Hematopoietic multipotent progenitor cell treated with erythropoietin and hydrocortisone succinate and interleukin-3 and kit ligand, for 8 days (in vitro differentiated cells): ENCODE results near the gene CCDC159.
"Not testable (repeated sequence)": the region's sequence is repeated elsewhere in the genome, so short reads cannot be mapped to it uniquely, and the experiment has no call there.

Experiments
- DNase-seq: peaks from one replicate; pipeline ENCODE4 v3.0.0-alpha.2; 2015

CCDC159 gene

DNA sequence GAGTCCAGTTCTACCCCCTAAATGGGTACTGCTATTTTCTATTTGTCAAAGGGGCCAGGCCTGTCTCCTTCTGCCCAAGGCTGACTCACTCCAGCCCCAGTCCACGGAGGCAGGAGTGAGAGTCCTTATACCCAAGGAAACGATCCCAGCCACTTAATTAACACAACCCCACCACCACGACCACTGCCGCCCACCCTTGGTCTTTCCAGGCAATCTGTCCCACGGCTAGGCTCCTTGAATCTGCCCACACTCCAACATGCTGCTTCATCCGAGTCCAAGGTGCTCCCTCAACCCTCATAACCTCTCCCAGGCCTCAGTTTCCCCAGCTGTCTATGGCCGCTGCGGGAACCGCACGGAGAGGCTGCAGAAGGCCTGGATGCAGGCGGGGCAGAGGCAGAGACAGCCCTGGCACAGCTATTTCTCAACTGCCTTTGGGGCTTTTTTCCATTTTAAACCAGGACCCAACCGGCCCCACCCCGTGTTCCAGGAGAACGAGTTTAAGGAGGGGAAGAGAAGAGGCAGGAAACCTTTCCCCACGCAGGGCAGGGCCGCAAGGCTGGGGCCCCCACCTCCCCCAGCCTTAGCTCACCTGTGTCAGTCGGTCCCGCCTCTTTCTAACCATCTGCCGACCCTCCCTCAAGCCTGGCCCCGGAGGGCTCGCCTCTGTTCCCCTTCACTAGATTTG, 7.6 kb upstream of the CCDC159 start:
- no peak for DNase-seq

DNA sequence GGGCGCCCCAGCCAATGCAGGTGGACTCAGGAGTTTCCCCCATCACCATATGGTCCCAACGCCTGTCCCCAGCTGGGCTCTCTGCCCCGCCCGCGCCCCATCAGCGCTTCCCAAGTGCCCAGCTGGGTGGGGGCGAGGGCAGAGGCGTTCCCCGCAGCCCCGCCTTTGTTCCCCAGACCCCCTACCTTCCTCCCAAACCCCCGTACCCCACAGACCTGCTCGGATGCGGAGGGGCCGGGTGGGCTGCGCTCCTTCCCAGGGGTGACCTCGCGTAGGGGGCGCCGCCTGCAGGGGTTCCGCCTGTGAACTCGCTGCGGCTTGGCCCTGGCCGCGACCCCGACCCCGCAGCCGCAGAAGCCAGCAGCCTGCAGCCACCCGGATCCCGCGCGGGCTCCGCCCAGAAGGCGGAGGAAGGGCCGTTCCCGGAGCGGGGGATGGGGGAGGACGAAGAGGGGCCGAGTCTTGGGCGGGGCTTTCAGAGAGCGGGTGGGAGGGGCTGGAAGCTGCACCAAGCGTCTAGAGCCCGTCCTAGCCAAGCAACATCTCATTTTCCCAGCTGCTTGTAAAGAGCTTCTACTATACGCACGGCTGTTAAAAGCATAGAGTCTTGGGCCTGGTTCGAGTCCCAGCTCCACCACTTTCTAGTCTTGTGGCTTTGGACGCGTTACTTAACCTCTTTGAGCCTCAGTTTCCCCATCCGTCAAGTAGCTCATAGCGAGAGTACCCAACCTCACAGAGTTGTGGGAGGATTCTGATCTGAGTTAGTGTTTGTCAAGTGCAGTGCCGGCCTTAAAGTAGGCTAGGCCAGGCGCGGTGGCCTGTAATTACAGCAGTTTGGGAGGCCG, 6.8 kb upstream of the CCDC159 start, which contains the start of gene RAB3D:
Gene RAB3D, minus strand, starts transcription at position 404 of the 845 bp plus-strand sequence. CDS start 2,258 bp downstream, outside the sequence.
- peak; percentile 85 for DNase-seq

DNA sequence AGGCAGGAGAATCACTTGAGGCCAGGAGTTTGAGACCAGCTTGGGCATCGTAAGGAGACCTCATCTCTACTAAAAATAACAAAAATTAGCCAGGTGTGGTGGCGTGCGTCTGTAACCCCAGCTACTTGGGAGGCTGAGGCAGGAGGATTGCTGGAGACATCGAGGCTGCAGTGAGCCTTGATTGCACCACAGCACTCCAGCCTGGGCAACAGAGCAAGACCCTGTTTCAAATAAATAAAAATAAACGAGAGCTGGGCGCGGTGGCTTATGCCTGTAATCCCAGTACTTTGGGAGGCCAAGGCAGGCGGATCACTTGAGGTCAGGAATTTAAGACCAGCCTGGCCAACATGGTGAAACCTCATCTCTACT, 6.2 kb upstream of the CCDC159 start:
- DNase-seq = not testable (repeated sequence)

DNA sequence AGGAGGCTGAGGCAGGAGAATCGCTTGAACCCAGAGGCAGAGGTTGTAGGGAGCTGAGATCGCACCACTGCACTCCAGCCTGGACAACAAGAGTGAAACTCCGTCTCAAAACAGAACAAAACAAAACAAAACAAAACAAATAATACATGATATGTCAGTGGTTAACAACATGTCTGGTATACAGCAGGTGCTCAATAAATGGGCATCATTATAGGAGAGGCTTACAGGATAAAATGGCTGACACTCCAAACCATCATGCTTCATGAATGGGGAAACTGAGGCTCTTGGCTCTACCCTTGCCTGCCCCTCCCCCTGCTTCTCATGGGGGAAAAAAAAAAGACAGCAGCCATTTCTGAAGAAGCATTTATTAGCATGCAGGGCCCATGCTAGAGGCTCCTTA, 3.9 kb upstream of the CCDC159 start:
- no peak for DNase-seq

DNA sequence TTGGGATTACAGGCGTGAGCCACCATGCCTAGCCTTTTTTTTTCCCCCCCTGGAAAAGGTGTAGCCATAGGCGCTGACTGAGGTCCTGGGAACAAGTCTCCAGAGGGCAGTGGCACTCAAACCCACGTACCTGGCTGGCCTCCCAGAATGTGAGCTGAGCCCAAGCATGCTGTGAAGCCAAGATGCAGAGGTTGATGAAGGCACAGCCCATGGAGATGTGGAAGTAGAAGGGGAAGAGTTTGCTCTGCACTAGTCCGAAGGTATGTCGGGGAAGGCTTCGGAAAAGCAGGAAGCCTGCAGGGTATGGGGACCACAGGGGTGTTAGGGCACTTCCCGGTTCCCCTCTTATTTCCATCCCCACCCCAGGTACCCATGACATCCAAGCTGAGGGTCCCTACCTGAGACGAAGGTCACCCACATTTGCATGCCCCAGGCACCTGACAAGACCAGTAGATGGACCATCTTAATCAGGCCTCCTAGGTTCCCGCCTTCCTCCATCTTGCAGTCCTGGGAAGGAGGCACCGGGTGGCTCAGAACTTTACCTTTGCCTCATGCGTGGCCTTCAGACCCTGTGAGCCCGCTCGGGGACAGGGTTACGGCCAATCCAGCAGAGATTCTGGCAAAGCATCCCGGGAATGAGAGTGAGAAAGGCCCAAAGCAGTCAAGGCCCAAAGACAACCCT, 1.1 kb upstream of the CCDC159 start:
- DNase-seq = peak; percentile 4

DNA sequence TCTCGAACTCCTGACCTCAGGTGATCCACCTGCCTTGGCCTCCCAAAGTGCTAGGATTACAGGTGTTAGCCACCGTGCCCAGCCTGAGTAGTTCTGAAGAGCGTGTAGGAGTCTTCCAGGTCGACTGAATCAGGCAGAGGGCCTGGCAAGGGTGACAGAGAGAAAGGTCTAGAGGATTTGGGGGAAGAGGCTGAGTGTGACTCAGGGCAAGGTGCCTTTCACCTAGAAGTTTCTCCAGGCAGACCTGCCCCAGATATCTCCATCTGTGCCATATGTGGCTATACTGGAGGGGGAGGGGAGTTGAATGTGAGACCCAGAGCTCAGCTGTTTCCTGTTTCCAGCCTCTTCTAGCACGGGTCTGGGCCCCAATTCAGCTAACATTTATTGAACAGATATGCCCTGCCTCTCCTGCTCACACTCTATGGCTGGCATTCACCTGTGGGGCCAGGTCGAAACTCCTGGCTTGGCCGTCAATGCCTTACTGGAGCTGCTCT, 1.3 kb downstream of the CCDC159 start:
- DNase-seq = no peak

DNA sequence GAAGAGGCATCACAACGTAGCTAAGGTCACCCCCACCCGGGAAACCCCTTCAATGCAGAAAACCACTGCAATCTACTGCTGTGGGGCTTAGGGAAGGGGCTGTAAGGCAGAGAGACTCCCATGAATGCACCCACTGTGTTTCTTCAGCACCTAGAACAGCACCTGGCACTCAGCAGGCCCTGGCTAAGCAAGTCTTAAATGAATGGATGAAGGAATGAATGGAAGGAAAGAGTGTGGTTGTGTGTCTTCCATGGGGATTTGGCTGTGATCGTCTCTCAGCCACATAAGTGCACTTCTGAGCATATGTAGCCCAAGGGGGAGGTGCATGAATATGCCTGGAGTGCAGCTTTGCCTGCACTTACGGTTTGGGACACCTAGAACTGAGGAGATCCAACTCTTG, 2.9 kb downstream of the CCDC159 start:
- no peak for DNase-seq

DNA sequence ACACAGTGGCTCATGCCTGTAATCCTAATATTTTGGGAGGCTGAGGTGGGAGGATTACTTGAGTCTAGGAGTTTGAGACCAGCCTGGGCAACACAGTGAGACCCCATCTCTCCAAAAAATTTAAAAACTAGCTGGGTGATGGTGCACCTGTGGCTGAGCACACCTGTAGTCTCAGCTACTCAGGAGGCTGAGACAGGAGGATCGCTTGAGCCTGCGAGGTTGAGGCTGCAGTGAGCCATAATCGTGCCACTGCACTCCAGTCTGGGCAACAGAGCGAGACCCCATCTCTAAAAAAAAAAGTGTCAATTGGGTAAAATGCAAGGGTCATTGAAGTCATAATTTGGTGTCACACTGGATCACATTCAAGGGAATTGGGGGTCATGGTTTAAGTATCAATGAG, 7.8 kb downstream of the CCDC159 start:
- not testable (repeated sequence) for DNase-seq

DNA sequence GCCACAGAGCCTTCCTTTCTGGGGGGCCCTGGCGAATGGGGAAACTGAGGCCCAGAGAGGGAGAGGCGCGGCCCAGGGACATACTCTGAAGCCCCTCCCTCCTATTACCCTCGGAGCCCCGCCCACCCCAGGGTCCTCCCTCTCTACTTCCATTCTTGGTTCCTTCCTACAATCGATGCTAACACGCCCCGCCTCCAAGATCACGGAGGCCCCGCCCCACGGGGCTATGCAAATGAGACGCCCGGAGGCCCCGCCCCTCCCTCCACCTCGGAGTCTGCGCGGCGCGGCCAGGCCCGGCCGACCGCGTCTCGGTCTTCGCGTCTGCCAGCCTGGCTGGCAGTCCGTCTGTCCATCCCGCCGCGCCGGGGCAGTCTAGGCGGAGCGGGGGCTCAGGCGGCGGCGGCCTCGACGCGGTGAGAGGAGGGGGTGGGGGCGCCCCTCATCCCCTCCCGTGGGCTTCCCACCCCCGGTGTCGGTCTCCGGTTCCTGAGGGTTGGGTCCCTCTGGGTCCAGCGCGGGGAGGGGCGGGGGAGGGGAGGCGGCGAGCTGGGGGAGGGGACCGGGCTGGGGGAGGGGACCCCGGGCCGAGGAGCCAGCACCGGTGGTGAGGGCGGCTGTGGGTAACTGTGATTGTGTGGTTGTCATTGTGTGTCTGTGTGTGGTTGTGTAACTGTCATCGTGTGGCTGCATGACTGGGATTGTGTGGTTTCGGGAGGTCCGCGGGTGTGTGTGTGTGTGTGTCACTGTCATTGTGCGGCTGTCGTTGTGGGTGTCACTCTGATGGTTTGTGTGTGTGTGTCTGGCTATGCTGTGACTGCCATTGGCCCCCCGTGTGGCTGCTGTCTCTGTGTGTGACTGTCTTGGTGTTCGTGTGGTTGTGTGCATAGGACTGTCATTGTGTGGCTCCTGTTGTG, 9.1 kb downstream of the CCDC159 start, which contains the start of gene PLPPR2:
Gene PLPPR2, plus strand, starts transcription at position 273 of the 914 bp plus-strand sequence. CDS start 2,242 bp downstream, outside the sequence.
- DNase-seq = peak; percentile 85

DNA sequence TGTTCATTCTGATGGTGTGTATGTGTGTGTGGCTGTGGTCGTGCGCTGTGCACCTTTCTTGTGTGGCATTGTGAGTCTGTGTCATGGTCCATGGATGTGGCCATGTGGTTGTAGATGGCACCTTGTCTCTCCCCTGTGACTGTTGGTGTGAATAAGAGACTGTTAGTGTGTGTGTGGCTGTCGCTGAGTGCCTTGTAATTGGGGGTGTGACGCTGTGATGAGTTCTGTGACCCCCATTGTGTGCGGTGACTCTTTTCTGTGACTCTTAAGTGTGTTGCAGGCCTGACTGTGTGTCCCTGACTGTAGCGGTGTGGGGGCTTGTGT, 9.7 kb downstream of the CCDC159 start:
- no peak for DNase-seq

DNA sequence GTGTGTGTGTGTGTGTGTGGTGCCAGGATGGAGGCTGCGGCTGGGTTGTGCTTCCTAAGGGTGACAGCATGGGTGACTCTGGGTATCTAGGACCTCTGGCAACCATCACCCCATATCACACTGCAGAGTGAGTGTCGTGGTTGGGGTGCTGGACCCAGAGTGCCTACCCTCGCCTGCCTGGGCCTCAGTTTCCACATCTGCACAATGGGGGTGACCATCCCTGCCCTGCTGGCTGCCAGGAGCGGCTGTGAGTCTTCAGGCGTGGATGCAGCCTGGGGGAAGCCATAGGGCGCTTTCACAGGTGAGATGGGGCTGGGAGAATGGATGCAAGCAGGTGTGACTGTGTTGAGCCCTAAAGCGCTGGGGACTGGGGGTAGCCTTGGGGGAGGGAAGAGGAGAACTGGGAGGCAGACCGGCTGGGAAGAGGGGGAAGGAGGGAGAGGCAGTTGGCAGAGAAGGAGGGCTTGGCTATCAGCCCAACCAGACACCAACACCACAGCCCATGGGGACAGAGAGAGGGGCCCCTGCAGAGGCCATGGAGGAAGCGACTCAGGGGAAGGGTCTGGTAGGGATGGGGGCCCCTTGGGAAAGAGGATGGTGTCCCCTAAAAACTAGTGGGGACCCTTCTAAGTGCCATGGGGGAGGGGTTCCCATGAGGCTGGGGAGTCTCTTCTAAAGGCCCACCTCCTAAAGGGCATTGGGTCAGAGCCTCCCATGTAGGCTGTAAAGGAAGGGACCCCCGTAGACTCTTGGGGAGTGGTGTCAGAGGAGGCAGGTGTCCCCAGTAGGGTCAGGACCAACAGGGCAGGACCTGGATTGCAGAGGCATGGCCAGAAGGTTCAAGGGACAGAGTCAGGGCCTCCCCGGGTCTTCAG, 10.6 kb downstream of the CCDC159 start:
- no peak for DNase-seq

DNA sequence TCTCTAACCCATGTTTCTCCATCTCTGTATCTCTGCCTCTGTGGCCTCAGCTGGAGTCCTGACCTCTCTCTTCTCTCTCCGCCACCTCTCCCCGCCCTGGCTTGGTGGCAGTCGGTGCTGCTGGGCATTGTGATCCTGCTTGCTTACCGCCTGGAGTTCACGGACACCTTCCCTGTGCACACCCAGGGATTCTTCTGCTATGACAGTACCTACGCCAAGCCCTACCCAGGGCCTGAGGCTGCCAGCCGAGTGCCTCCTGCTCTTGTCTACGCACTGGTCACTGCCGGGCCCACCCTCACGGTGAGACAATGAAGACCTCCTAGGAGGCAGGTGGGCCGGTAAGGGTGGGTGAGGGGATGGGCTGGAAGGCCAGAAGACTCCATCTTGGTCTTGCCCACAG, 13.1 kb downstream of the CCDC159 start:
- DNase-seq = no peak

DNA sequence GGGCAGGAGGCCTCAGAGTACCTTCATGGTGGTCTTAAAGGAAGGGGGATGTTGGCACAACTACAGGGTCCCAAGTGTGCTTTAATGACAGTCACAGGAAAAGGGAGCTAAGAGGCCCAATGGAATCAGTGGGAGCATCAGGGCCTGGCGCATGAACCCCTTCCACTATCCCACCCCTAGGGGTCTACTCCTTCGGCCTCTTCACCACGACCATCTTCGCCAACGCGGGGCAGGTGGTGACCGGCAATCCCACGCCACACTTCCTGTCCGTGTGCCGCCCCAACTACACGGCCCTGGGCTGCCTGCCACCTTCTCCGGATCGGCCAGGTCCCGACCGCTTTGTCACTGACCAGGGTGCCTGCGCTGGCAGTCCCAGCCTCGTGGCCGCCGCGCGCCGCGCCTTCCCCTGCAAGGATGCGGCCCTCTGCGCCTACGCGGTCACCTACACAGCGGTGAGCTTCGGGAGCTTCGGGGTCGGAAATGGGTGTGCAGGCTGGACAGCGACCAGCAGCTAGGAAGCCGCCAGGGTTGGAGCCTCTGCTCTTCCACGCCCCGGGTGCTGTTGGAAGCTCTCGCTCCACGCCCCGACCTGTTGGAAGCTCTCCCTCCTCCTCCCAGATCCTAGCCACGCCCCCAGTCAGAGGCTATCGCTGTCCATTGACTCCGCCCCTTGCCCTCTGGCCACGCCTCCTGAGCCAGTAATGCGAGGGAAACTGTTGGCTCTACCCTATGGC, 14.9 kb downstream of the CCDC159 start:
- DNase-seq = peak; percentile 44

DNA sequence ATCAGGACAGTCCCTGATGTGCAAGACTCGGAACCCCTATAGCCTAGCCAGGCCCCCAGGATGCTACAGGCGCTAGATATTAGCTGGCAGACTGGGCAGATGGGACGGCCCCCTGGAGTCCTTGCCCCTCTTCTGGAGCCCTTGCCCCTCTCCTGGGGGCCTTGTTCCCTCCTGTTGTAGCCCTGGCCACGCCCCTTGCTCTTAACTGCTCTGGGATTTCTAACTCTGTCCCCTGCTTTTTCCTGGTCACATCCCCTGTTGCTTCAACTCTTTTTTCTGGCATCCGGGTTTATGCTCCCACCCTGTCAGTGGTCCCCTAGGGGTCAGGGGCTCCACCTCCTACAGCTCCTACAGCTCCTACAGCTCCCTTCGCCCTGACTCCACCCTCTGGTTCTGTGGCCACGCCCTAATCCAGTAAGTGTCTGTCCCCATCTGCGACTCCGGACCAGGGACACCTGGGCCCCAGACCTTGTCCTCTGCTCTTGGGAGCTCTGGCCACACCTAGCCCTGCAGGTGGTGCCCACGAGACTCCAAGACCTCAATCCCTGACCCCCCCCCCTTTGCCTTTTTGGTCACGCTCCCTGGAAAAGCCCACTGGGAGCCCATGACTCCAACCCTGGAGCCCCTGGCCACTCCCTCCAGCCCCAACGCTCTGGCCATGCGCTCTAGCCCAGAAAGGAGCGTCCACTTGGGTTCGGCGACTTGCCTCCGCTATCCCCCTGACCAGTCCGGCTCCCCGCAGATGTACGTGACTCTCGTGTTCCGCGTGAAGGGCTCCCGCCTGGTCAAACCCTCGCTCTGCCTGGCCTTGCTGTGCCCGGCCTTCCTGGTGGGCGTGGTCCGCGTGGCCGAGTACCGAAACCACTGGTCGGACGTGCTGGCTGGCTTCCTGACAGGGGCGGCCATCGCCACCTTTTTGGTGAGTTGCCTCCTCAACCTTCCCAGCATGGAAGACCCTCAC, 15.7 kb downstream of the CCDC159 start:
- no peak for DNase-seq

DNA sequence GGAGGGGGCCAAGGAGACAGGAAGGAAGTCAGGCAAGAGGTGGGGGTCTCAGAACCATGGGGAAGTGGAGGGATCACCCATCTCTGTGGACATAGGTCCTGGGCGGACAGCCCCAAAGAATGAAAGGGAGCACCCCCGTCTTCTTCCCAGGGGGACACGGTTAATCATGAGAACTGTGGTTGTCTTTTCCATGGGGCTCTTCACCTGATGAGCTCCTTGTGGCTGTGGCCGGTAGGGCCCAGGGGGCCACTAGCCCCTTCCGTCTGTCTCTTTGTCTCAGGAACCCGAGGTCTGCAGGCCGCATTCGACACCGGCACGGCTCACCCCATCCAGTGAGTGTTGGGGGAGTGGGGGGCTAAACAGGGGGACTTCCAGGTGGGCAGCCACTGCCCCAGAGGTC, 17.6 kb downstream of the CCDC159 start:
- DNase-seq = no peak

DNA sequence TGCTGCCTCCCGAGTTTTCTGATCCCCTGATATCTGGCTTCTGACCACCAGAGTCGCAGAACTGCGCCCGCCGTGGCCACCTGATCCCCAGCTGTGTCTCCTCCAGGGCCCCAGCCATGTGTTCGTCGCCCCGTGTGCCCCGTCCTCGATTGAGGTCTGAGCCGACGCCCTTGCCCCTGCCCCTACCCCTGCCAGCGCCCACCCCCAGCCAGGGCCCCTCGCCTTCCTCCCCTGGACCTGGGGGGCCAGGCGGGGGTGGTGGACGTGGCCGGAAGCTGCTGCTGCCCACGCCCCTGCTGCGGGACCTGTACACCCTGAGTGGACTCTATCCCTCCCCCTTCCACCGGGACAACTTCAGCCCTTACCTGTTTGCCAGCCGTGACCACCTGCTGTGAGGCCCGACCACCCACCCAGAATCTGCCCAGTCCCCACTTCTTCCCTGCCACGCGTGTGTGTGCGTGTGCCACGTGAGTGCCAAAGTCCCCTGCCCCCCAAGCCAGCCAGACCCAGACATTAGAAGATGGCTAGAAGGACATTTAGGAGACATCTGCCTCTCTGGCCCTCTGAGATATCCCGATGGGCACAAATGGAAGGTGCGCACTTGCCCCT, 18.1 kb downstream of the CCDC159 start:
- DNase-seq = no peak

DNA sequence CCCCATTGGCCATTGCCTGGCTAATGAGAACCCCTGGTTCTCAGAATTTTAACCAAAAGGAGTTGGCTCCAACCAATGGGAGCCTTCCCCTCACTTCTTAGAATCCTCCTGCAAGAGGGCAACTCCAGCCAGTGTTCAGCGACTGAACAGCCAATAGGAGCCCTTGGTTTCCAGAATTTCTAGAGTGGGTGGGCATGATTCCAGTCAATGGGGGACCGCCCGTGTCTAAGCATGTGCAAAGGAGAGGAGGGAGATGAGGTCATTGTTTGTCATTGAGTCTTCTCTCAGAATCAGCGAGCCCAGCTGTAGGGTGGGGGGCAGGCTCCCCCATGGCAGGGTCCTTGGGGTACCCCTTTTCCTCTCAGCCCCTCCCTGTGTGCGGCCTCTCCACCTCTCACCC, 18.6 kb downstream of the CCDC159 start:
- no peak for DNase-seq

DNA sequence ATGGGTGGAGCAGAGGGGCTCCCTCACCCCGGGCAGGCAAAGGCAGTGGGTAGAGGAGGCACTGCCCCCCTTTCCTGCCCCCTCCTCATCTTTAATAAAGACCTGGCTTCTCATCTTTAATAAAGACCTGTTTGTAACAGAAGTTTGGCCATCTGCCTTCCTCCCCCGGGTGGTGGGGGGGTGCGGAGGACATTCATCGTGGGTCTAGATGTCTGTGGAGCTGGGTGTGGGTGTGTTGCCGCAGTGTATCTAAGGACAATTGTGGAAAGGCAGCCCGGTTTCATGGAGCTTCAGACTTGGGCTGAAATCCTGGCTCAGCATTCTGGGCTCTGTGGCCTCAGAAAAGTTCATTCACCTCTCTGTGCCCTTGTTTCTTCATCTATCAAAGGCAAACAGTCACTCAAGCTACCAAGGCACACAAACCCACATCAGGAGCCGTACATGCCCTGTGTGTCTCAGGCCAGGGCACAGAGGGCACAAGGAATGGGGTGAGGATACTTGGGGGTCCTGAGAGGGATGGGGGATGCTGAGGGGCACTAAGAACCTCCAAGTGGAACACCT, 19.3 kb downstream of the CCDC159 start:
- no peak for DNase-seq

DNA sequence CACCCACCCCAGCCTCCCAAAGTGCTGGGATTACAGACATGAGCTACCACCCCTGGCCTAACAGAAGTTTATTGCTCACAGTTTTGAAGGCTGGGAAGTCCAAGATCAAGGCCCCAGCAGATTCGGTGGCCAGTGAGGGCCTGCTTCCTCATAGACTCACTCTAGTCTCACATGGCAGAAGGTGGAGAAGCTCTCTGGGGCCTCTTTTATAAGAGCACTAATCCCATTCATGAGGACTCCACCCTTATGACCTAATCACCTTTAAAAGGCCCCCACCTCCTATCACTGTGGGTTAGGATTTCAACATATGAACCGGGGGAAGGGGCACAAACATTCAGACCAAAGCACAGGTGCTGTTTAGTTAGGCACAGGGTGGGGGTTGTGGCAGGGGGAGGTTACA, 21.2 kb downstream of the CCDC159 start:
- no peak for DNase-seq
